SK-N-MC (cell line): Measurements from ENCODE around the gene AVPR2.

Source experiments
- EZH2 ChIP-seq: fragments of 200-600 bp; sonication (generic); IDR thresholded peaks from one replicate; pipeline ENCODE4 v1.6.1; 2017; ENCODE audit warnings: antibody characterized with exemption
- FOXP2 ChIP-seq: optimal IDR thresholded peaks from 2 replicates; pipeline ENCODE3; 2011; ENCODE audit warnings: mild to moderate bottlenecking, moderate library complexity; ENCODE audit not compliant: insufficient read depth; ENCODE audit errors: extremely low read length, control extremely low read depth
- POLR2AphosphoS5 ChIP-seq: IDR thresholded peaks from 2 replicates; pipeline ENCODE4 v1.6.1; 2012; ENCODE audit warnings: mild to moderate bottlenecking, low read depth, low read length, borderline replicate concordance

- TF ChIP-seq POLR2AphosphoS5 (no peak), EZH2 (no peak), FOXP2 (no peak)
Measured at GRCh38 chrX:153903238-153903980, 1.1 kb upstream of the AVPR2 start.
